Pulmonary artery endothelial cell (primary cell): ENCODE measurements around the gene NEDD4L. TPM values are rescaled to one million over a fixed set of nuclear protein-coding genes. Genes with fewer than 3 reads are reported as not detected.
A peak's percentile ranks its signal among the peaks of the same experiment; 100 is the strongest.

Experiments used
- DNase-seq: peaks from one replicate; pipeline ENCODE4 v3.0.0-alpha.2; 2011; ENCODE audit warnings: low read depth, low spot score
- total RNA-seq: library from RNA; depleted of rRNA; stranded (reverse); fragments of >200 nt; gene quantifications from 2 replicates; pipeline ENCODE4 v1.2.3, GENCODE V29; 2014

The NEDD4L gene
- total RNA-seq, 1 donor from 2014 or later, result 5.6 TPM

- DNase-seq, result peak; percentile 90
Observed at GRCh38 chr18:58117786-58118403, 73.9 kb downstream of the NEDD4L start.

- DNase-seq, result no peak
Observed at GRCh38 chr18:58118536-58118935, 74.5 kb downstream of the NEDD4L start.

DNA sequence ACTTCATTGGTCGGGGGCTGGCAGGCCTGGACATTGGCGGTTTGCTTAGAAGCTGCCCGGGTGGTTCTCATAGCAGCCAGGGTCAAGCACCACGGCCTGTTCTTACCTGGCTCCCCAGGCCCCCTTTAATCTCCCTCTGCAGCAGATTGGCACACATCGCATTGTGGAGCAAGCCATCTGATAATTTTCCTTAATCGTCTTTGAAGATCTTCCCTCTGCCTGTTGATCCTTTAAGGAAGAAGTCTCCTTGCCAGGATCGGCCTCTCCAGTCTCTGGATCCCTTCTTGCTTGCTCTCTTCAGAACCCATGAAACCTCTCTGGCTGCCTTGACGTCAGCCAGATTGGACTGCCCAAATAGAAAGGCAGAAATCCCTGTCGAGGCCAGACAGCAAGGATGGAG is 75.8 kb downstream of the NEDD4L start:
- no peak for DNase-seq

DNA sequence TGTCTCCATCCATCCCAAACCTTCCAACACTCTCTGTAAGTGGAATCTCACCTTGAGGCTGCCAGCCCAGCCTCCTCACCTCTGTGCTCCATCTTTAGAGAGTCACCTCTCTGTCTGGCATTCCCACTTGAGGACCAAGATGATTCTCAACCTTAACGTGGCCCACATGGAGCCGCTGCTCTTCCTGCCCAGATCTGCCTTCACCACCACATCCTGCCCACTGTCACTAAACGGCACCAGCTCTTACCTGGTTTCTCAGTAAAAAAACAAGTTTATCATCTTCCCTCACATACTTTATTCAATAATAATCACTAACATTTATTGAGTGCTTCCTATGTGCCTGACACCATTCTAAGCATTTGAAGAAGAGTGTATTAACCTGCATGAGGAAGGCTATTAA is 80.4 kb downstream of the NEDD4L start:
- no peak for DNase-seq

DNA sequence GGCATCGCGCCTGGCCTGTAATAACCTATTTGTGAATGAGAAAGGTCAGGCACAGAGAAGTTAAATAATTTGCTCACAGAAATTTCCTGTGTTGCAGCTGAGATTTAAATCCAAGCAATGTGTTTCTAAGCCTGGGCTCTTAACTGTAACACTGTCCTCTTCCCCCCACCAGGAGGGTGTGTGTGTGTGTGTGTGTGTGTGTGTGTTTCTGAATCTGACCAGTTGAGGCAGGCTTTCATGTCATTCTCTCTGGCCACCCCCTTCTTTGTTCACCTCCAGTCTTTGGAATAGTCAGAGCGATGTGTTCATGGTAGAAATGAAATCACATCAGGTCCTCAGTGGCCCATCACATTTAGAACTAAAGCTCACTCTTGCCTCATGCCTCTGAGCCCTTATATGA is 81.2 kb downstream of the NEDD4L start:
- DNase-seq, result no peak

DNA sequence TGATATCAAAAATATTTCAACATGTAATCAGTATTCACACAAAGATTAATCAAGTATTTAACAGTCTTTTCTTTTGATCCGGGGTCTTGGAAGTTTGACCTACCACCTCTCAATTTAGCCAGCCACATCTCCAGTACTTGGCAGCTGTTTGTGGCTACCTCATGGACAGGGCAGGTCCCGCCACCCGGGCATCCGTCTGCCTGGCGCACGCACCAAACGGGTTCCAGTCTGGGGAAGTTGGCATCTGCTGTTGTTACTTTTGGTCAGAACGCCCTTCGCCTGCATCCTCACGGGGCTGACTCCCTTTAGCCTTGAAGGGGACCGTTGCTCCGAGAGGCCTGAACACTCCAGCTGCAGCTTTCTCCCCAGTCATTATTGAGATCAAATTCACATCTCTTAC is 81.7 kb downstream of the NEDD4L start:
- no peak for DNase-seq

DNA sequence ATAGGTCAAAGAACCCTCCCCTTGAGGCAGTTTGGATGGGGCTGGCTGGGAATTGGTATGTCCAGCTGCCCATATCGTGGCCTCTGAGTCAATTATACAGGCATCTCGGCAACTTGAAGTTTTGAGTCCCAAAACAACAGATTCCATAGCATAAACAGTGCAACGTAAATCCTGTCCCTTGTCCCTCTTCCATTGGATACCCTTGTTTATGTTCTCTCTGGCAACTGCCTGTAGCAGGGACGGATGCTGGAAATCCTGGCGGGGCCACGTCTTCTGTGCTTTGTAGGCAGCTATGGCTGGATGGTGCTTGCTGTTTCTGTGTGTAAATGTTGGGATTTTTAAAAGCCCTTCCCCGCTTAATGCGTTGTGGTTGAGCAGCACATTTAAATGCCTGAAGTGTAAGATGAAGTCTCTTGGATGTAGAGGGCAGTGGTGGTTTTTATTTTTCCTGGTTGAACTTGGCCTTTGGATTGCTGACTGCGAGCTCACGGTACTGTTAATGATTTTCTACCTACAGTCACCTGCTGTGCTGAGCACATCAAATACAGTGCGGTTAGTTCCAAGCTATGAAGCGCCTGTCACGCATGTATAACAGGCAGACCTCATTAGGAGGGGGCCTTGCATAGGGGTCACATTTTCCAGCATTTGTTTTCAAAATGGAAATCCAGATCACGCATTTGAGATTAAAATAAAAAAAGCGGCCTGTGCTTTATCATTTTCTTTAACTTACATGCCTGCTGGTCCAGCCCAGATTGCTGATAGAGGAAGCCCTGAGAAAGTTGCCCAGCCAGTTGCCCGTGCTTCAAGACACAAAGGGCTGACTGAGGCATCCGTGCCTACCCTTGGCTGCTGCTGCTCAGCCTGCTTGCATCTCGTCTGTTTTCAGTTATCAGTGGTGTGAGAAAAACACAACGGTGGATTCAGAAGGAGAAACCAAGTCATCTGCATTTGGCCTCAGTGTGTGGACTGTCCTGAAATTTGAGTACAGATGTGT is 84.7 kb downstream of the NEDD4L start:
- DNase-seq, result no peak

GRCh38 chr18:58132595-58133261 is 88.7 kb downstream of the NEDD4L start:
- no peak for DNase-seq

DNA sequence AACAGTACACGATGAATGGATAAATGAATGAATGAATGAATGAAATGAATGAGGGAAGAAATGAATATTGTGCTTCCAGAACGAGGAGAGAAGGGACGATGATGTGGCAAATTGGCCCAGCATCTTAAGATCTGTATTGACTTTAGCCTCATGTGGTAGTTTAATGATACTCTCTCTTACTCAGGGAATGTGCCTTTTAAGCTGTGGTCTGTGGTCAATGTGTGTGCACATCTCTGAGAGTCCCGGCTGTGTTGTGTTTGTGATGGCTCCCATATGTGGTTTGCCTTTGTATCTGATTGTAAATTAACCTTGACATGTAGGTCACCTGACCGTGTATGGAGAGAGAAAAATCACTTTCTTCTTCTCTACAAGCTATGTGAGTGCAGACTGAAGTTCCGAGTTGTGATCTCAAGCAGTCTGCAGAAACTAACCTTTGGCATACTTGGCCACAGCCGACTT is 91.2 kb downstream of the NEDD4L start:
- DNase-seq, result no peak

DNA sequence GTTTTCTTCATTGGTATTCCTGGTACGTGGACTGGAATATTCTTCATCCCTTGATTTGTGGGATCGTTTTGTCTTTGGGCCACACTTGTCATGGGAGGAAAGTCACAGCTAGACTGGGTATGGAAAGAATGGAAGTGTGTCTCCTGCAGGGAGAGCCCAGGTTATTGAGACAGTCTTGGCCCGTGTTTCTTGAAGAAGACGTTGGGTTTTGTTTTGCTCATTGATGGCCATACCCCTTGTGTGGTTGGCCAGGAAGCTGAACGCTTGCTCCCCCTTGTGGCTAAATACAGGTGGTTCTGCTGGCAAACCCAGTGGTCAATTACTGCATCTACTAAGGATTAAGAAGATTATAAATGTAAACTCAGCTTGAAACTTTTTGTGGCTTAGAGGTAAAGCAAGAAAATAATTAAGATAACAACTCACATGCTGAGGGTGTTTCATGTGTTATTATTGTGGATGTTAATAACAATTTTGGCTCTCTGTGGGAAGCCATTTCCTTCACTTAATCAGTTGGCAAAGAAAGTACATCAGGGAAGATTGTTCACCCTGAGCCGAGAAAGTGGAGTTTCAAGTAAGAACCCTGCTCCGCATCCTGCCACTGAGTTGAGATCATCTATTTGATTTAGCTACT is 91.8 kb downstream of the NEDD4L start:
- peak; percentile 24 for DNase-seq

DNA sequence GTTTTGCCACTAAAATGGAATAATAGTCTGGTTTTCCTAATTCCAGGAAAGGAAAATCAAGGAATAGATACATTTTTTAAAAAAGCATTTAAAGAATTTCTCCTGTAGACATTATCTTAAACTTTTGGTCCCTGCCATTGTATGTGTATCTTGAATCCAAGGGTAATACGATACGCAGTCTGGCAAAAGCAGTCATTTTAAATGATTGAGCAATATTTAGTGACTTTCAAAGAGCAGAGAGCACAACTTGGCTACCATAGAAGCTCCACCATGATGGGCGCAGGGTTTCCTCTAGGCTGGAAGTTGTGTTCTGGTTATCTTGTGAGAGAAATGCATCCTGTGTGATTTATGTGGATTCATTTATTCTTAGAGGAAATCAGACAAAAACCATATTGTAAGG is 92.9 kb downstream of the NEDD4L start:
- no peak for DNase-seq

DNA sequence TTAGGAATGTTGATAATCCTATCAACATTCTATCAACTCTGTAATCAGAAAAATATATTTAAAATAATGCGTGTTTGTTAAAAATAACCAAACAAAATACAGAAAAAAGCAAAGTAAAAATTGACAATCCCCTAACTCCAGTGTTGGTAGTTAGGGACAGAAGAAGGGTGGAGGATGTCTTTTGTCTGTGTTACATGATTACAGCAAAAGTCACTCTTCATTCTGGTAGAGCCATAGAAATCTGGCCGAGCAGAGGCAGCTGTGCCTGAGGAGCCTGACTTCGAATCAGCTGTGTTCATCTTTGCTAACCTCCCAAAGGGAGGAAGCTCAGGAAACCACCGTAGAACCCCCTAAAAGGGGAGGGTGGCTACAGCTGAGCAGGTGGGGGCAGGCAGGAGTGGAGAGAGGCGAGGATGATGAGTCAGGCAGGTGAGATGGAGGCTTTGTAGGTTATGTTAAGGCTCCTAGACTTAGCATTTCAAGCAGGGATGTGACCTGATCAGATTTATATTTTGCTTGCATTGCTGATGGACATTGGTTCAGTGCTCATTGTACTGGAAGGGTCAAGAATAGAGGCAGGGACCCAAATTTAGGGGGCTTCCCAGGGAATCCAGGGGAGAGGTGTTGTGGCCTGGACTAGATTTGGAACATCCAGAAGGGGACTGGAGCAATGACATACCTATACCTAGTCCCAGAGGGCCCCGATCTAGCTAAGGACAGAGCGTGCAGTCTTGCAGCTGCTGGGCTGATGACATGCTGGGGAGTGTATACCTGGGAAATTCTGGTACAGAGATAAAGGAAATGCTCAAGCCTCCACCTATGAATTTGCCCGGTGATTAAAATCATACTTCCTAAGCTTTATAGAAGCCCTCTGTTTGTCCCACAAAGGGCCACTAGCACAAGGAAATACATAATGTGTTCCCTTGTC is 95.7 kb downstream of the NEDD4L start:
- no peak for DNase-seq

DNA sequence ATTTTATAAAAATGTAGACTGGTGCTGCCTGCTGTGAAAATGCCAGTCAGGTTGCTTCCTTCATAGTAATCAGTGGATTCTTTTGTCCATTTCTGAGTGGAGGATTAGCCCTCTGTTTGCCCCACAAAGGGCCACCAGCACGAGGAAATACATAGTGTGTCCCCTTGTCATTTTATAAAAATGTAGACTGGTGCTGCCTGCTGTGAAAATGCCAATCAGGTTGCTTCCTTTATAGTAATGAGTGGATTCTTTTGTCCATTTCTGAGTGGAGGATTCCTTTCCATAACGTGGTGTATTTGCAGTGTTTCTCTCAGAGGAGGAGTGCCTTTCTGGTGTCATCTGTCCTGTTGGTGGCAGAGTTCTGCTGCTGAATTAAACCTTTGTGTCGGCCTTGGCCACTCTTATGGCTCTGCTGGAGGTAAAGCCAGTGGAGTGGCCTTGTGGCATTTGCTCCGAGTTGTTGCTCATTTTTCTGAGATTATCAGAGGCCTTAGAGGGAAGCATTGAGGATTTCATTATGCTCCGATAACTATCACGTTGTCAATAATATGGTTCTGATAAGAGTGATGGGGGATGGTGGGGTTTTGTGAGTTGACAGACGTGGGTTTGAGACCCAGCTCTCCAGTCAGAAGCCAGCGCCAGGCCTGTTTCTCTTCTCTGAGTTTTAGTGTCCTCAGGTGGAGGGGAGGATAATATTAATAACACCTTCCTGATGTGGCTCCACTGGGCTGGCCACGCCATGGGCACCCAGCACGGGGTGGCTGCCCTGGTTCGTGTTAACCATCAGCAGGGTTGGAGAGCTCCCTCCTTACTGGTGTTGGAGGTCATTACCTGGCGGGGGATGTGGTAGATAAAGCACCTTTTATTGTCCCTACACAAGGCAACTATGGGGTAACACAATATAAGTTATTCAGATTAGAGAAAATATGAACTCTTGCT is 96.6 kb downstream of the NEDD4L start:
- no peak for DNase-seq

- DNase-seq, result no peak
Observed at GRCh38 chr18:58143386-58143785, 99.4 kb downstream of the NEDD4L start.

DNA sequence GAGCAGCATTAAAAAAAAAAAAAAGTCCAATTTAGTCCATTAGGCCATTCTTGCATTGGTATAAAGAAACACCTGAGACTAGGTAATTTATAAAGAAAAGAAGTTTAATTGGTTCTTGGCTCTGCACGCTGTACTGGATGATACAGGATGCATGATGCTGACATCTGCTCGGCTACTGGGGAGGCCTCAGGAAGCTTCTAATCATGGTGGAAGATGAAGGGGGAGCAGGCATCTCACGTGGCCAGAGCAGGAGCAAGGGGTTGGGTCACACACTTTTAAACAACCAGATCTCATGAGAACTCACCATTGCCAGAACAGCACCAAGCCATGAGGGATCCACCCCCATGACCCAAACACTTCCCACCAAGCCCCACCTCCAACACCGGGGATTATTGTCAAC is 100.1 kb downstream of the NEDD4L start:
- no peak for DNase-seq

DNA sequence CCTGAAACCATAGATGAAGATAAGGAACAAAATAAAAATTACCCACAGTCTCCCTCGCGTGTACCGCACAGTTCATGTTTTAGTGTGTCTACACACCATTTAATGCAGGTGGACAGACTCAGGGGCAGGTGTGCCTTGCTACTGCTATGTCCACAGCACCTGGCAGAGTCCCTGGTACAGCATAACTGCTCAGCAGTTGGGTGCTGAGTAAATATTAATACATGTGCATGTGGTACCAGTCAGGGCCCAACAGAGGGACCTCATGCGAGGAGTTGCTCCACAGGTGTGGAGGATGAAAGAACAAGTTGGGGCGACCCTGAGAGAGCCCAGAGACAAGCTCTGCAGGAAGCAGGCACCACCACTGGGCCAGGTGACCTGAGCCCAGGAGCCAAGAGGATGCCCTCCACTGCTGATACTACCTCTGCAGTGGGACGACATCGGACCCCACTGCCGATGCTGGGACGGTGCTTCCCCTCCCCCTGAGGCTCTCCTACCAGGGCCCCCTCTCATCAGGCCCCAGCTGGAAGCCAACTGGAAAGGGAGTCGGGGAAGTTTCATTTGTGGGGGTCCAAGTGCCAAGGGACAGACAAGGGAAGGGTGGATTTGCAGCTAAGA is 100.8 kb downstream of the NEDD4L start:
- DNase-seq, result no peak

DNA sequence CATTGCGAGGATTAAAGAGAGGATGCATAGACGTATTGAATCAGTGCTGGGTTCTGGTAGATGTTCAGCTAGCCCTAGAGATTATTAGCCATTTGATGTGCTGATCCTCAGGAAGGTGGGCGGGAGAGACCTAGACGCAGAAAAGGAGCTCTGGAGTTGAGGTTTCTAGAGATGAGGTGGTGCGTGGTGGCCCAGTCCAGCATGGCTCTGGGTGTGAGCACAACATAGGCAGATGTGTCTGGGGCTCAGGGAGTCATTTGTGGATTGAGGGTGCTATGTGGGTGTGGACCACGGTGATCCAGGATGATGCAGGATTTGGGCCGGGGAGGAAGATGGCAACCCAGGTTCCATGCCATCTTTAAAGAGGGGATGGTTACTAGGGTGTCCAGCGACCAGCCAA is 102.1 kb downstream of the NEDD4L start:
- no peak for DNase-seq

GRCh38 chr18:58148954-58149471 is 105.0 kb downstream of the NEDD4L start:
- DNase-seq, result no peak

GRCh38 chr18:58150772-58151171 is 106.7 kb downstream of the NEDD4L start:
- DNase-seq, result no peak
